IPS-18a (cell line): ENCODE results near the gene TSEN54.

Source experiments
- H3K27ac ChIP-seq: one replicate; pipeline ENCODE4 v1.5.1; 2013; ENCODE audit warnings: low read length
- H3K27me3 ChIP-seq: one replicate; pipeline ENCODE4 v1.6.1; 2013; ENCODE audit warnings: mild to moderate bottlenecking, low read length; ENCODE audit not compliant: control insufficient read depth, insufficient read depth
- H3K36me3 ChIP-seq: one replicate; pipeline ENCODE4 v1.6.1; 2013; ENCODE audit warnings: low read depth, low read length; ENCODE audit not compliant: control insufficient read depth
- H3K4me1 ChIP-seq: one replicate; pipeline ENCODE4 v1.6.1; 2013; ENCODE audit warnings: low read depth, low read length; ENCODE audit not compliant: control insufficient read depth
- H3K4me3 ChIP-seq: one replicate; pipeline ENCODE4 v1.5.1; 2013; ENCODE audit warnings: low read length
- H3K9ac ChIP-seq: one replicate; pipeline ENCODE4 v1.6.1; 2013; ENCODE audit warnings: mild to moderate bottlenecking, low read length, moderate library complexity
- H3K9me3 ChIP-seq: one replicate; pipeline ENCODE4 v1.6.1; 2013; ENCODE audit warnings: low read depth, low read length; ENCODE audit not compliant: control insufficient read depth

TSEN54 gene

DNA sequence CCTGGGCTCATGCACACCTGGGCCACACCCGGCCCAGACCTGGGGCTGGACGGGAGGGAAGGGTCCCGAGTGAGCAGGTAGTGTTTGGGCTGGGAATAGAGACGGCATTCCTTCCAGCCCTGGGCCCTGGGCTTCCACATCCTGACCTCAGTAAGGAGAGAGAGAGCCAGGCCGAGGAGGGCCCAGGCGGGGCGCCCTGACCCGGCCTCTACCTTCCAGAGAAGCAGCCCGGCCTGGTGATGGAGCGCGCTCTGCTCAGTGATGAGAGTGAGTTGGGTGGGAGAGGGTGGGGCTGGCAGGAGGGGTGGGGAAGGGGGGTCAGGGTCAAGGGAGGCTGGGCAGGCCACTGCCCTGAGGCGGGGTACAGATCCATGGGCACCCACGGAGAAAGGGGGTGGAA is 57.7 kb downstream of the TSEN54 start:
- no peaks in the 10 kb centered on the region for H3K9me3 ChIP-seq
- H3K27me3 ChIP-seq: no peaks in the 10 kb centered on the region
- no peaks in the 10 kb centered on the region for H3K4me1 ChIP-seq
- no peak overlapping the region for H3K4me3 ChIP-seq
- no peak overlapping the region for H3K27ac ChIP-seq
- no peak overlapping the region for H3K9ac ChIP-seq
- no peaks in the 10 kb centered on the region for H3K36me3 ChIP-seq
